GM12891 (cell line): Measurements from ENCODE around the gene SLCO4A1.

Source experiments
- DNase-seq: peaks from one replicate; pipeline ENCODE4 v3.0.0; 2011; ENCODE audit warnings: low spot score; ENCODE audit not compliant: insufficient read length
- FAIRE-seq: peaks from 2 replicates; lab custom pipeline; 2011; peaks lifted over from hg19 to GRCh38; lab: Jason Lieb, UNC
- PAX5 ChIP-seq: IDR thresholded peaks from 2 replicates; pipeline ENCODE4 v1.6.1; 2011; ENCODE audit warnings: low read length, moderate library complexity, mild to moderate bottlenecking; ENCODE audit not compliant: insufficient read depth, severe bottlenecking
- POLR2A ChIP-seq: IDR thresholded peaks from 2 replicates; pipeline ENCODE4 v1.6.1; 2011; ENCODE audit warnings: low read depth, low read length, control low read depth
- POLR2AphosphoS5 ChIP-seq: IDR thresholded peaks from 2 replicates; pipeline ENCODE4 v1.6.1; 2011; ENCODE audit warnings: low read depth, low read length, control low read depth
- POU2F2 ChIP-seq: IDR thresholded peaks from 2 replicates; pipeline ENCODE4 v1.6.1; 2011; ENCODE audit warnings: low read depth, mild to moderate bottlenecking, control low read depth, low read length, moderate library complexity
- SPI1 ChIP-seq: IDR thresholded peaks from 2 replicates; pipeline ENCODE4 v1.6.1; 2011; ENCODE audit warnings: low read depth, low read length, control low read depth
- TAF1 ChIP-seq: IDR thresholded peaks from 2 replicates; pipeline ENCODE4 v1.6.1; 2011; ENCODE audit warnings: low read depth, low read length, control low read depth

Gene SLCO4A1

GRCh38 chr20:62599216-62600110, 42.8 kb upstream of the SLCO4A1 start:
- FAIRE-seq, result no peak
- DNase-seq, result no peak
- TF ChIP-seq SPI1 (no peak), TAF1 (no peak), POLR2AphosphoS5 (no peak), POU2F2 (no peak), PAX5 (no peak), POLR2A (no peak)

GRCh38 chr20:62601172-62601571, 41.1 kb upstream of the SLCO4A1 start:
- no peak for DNase-seq
- TF ChIP-seq POLR2AphosphoS5, result no peak
- no peak for TF ChIP-seq POLR2A
- no peak for TF ChIP-seq POU2F2
- no peak for TF ChIP-seq SPI1
- no peak for TF ChIP-seq PAX5
- no peak for TF ChIP-seq TAF1
- no peak for FAIRE-seq

- FAIRE-seq (no peak), DNase-seq (no peak)
- TF ChIP-seq POLR2A (no peak), POLR2AphosphoS5 (no peak), SPI1 (no peak), POU2F2 (no peak), PAX5 (no peak), TAF1 (no peak)
Observed at GRCh38 chr20:62601714-62602113, 40.6 kb upstream of the SLCO4A1 start.

GRCh38 chr20:62602550-62602949, 39.8 kb upstream of the SLCO4A1 start:
- TF ChIP-seq POLR2A, result no peak
- no peak for TF ChIP-seq SPI1
- no peak for TF ChIP-seq PAX5
- TF ChIP-seq POU2F2, result no peak
- TF ChIP-seq TAF1, result no peak
- DNase-seq, result no peak
- no peak for FAIRE-seq

GRCh38 chr20:62603021-62603906, 39.0 kb upstream of the SLCO4A1 start:
- TF ChIP-seq TAF1 (no peak), POLR2A (no peak), SPI1 (no peak), PAX5 (no peak), POLR2AphosphoS5 (no peak), POU2F2 (no peak)
- FAIRE-seq (no peak), DNase-seq (no peak)

- DNase-seq, result no peak
- TF ChIP-seq POU2F2 (no peak), SPI1 (no peak), POLR2AphosphoS5 (no peak), PAX5 (no peak), POLR2A (no peak)
- no peak for FAIRE-seq
Observed at GRCh38 chr20:62603907-62604785, 38.2 kb upstream of the SLCO4A1 start.

GRCh38 chr20:62604796-62605195, 37.5 kb upstream of the SLCO4A1 start:
- DNase-seq (no peak), FAIRE-seq (no peak)
- TF ChIP-seq SPI1 (no peak), PAX5 (no peak), TAF1 (no peak), POLR2A (no peak), POLR2AphosphoS5 (no peak), POU2F2 (no peak)

GRCh38 chr20:62605236-62605943, 36.9 kb upstream of the SLCO4A1 start:
- FAIRE-seq (no peak), DNase-seq (no peak)
- TF ChIP-seq POU2F2 (no peak), TAF1 (no peak), SPI1 (no peak)
